ENCODE results near the gene IL2RA. TPM values are rescaled to one million over a fixed set of nuclear protein-coding genes. Genes with fewer than 3 reads are reported as not detected.

Gene IL2RA
- total RNA-seq, 1 donor from 2014 or later, result not detected

DNA sequence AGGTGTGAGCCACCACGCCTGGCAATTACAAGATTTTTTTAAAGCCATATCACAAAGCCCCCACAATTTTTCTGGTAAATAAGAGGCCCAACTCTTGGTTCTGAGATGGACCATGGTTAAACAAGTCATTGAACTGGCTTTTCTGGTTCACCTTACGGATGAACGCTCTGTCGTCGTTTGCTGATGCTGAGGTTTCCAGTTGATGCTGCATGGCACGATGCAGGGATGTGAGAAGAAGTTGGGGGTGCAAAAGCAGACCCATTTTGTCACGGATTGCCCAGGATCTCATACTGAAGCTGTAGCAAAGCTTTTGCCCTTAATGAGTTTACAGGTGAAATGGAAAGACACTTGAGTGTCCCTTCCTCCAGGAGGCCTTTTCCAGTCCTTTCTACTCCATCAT, 2.0 kb upstream of the IL2RA start:
- TF ChIP-seq, protein P1, sequence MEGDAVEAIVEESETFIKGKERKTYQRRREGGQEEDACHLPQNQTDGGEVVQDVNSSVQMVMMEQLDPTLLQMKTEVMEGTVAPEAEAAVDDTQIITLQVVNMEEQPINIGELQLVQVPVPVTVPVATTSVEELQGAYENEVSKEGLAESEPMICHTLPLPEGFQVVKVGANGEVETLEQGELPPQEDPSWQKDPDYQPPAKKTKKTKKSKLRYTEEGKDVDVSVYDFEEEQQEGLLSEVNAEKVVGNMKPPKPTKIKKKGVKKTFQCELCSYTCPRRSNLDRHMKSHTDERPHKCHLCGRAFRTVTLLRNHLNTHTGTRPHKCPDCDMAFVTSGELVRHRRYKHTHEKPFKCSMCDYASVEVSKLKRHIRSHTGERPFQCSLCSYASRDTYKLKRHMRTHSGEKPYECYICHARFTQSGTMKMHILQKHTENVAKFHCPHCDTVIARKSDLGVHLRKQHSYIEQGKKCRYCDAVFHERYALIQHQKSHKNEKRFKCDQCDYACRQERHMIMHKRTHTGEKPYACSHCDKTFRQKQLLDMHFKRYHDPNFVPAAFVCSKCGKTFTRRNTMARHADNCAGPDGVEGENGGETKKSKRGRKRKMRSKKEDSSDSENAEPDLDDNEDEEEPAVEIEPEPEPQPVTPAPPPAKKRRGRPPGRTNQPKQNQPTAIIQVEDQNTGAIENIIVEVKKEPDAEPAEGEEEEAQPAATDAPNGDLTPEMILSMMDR (IDR thresholded peaks at IDR 0.05; ENCODE audit: insufficient read depth, low read length, poor library complexity, severe bottlenecking), result no peak
- H3K36me3 ChIP-seq (ENCODE audit: control insufficient read depth, insufficient read depth, low read length), result no peaks in the 10 kb centered on the region
- DNase-seq (ENCODE audit: low read depth), result no peak
- H3K4me3 ChIP-seq (ENCODE audit: low read depth, low read length), result no peak overlapping the region
- peaks cover 2% of the 10 kb centered on the region for H3K27me3 ChIP-seq (ENCODE audit: control insufficient read depth, insufficient read depth, low read length)

DNA sequence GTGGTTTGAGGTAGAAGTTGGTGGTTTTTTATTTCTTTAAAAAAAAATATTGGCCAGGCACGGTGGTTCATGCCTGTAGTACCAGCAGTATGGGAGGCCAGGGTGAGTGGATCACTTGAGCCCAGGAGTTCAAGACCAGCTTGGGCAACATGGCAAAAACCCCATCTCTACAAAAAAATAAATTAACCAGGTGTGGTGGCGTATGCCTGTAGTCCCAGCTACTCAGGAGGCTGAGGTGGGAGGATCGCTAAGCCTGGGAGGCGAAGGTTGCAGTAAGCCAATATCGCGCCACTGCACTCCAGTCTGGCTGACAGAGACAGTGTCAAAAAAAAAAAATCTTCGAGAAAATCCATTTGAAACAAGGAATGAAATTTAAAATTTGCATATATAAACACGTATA, 1.1 kb downstream of the IL2RA start:
- TF ChIP-seq, protein P1 (IDR thresholded peaks at IDR 0.05; ENCODE audit: insufficient read depth, low read length, poor library complexity, severe bottlenecking), result no peak
- Histone ChIP-seq H3K36me3 (ENCODE audit: control insufficient read depth, insufficient read depth, low read length) (no peaks in the 10 kb centered on the region), H3K27me3 (ENCODE audit: control insufficient read depth, insufficient read depth, low read length) (peaks cover 2% of the 10 kb centered on the region), H3K4me3 (ENCODE audit: low read depth, low read length) (no peak overlapping the region)
- DNase-seq (ENCODE audit: low read depth), result no peak

DNA sequence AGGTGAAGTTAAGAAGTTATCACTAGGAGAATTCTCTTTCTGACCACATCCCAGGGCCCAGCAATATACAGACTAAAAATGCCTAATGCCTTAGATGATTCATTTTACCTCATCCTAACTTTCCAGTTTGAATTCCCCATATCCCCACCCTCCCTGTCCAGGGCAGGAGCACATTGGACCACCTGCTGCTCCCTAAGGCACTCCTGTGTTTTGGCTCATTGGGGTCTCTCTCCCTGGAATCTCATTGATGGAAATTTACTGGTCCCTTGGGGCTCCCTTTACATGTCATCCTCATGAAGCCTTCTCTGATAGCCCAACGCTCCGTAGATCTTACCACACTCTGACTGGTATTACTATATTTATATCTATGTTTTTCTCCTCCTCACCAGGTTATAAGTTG, 2.7 kb downstream of the IL2RA start:
- Histone ChIP-seq H3K27me3 (ENCODE audit: control insufficient read depth, insufficient read depth, low read length) (peaks cover 2% of the 10 kb centered on the region), H3K36me3 (ENCODE audit: control insufficient read depth, insufficient read depth, low read length) (no peaks in the 10 kb centered on the region), H3K4me3 (ENCODE audit: low read depth, low read length) (no peak overlapping the region)
- TF ChIP-seq, protein P1 (IDR thresholded peaks at IDR 0.05; ENCODE audit: insufficient read depth, low read length, poor library complexity, severe bottlenecking), result no peak
- DNase-seq (ENCODE audit: low read depth), result no peak

DNA sequence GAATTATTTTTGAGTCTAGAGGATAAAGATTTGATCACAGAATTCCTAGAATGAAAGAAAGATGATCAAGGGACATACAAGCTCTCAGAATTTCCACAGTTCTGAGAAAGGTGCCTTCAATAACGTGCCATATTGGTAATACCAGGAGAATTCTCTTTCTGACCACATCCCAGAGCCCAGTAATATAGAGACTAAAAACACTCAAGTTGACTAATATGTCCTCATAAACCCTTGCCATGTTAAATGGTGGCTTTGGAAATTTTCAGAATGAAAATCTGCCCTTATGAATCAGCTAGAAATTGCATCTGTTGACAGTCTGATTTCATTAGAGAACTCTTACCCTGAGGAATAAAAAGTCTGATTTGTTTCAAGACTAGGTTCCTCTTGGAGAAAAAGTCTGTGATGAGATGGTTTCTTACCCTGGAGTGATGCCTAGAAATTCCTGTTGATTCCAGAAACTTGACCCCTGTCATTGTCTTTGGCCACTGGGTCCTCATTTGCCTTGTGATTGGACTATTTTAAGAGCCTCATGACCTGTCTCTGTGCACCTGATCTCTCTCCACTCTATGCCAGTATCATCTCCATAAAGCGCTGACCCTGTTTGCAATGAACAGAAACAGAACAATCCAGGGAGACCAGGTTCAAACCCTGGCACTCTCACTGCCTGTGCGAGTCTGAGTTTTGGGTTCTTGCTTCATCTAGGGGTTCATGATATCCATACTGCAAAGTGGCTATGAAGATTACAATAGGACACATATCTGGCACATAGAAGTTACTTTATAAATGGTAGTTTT, 3.3 kb downstream of the IL2RA start:
- Histone ChIP-seq H3K27me3 (ENCODE audit: control insufficient read depth, insufficient read depth, low read length) (peaks cover 2% of the 10 kb centered on the region), H3K4me3 (ENCODE audit: low read depth, low read length) (no peak overlapping the region), H3K36me3 (ENCODE audit: control insufficient read depth, insufficient read depth, low read length) (no peaks in the 10 kb centered on the region)
- TF ChIP-seq, protein P1 (IDR thresholded peaks at IDR 0.05; ENCODE audit: insufficient read depth, low read length, poor library complexity, severe bottlenecking), result no peak
- DNase-seq (ENCODE audit: low read depth), result no peak

DNA sequence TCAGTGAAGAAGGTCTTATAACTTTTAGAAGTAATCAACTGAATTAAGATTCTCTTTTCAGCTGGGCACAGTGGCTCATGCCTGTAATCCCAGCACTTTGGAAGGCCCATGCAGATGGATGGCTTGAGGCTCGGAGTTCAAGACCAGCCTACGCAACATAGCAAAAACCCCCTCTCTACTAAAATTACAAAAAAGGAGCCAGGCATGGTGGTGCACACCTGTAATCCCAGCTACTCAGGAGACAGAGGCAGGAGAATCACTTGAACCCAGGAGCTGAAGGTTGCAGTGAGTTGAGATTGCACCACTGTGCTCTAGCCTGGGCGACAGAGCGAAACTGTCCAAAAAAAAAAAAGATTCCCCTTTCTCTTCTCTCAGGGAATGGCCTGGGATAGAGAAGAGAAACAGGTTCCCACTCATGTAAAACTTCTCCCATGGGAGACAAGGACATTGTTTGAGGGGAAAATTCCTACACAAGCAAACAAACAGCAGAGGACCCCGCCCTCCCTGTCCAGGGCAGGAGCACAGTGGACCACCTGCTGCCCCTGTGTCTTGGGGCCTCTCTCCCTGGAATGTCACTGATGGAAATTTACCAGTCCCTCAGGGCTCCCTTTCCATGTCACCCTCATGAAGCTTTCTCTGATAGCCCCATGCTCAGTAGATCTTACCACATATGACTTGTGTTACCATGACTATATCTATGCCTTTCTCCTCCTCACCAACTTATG, 5.6 kb downstream of the IL2RA start:
- Histone ChIP-seq H3K4me3 (ENCODE audit: low read depth, low read length) (no peak overlapping the region), H3K27me3 (ENCODE audit: control insufficient read depth, insufficient read depth, low read length) (peaks cover 2% of the 10 kb centered on the region), H3K36me3 (ENCODE audit: control insufficient read depth, insufficient read depth, low read length) (no peaks in the 10 kb centered on the region)
- DNase-seq (ENCODE audit: low read depth), result no peak
- TF ChIP-seq, protein P1 (IDR thresholded peaks at IDR 0.05; ENCODE audit: insufficient read depth, low read length, poor library complexity, severe bottlenecking), result no peak
